Body of pancreas (tissue), 4 donors: ENCODE measurements around the gene TP53AIP1. TPM values are rescaled to one million over a fixed set of nuclear protein-coding genes. Genes with fewer than 3 reads are reported as not detected.

ENCODE experiments used
- ATAC-seq: fragments of 150-250 bp; one replicate; pipeline ENCODE4 v1.9.1; 2016
- DNase-seq, 4 donors: peaks; one replicate each; pipeline ENCODE4 v3.0.0-alpha.2; 2019
- H3K27ac ChIP-seq, 4 donors: fragments of 200-600 bp; sonication (generic); 1 replicate in 3 of 4; 2 replicates in 1 of 4; pipeline versions ENCODE4 v1.5.1 to v1.6.1; 2016 to 2019; ENCODE audit warnings: mild to moderate bottlenecking in 1 of 4, mixed read lengths in 1 of 4, moderate library complexity in 1 of 4
- H3K27me3 ChIP-seq, 2 donors: fragments of 200-600 bp; sonication (generic); one replicate each; pipeline ENCODE4 v1.6.0; 2016; ENCODE audit warnings: mild to moderate bottlenecking in 1 of 2
- H3K36me3 ChIP-seq, 2 donors: fragments of 200-600 bp; sonication (generic); replicated peaks in 1 of 2; 2 replicates each; pipeline ENCODE4 v1.5.1; 2016; ENCODE audit warnings: low read depth in 2 of 2; ENCODE audit not compliant: insufficient read depth in 1 of 2
- H3K4me1 ChIP-seq: fragments of 200-600 bp; sonication (generic); one replicate; pipeline ENCODE4 v1.6.0; 2016
- H3K4me3 ChIP-seq, 2 donors: fragments of 200-600 bp; sonication (generic); 1 replicate in 1 of 2; 2 replicates in 1 of 2; pipeline ENCODE4 v1.5.1; 2016 to 2019
- H3K9me3 ChIP-seq, 3 donors: fragments of 200-600 bp; sonication (generic); 1 replicate in 2 of 3; 2 replicates in 1 of 3; pipeline ENCODE4 v1.5.1; 2016
- POLR2A ChIP-seq, 3 donors: fragments of 450-650 bp; IDR thresholded peaks; one replicate each; pipeline ENCODE4 v1.6.1; 2016; ENCODE audit warnings: antibody characterized with exemption in 3 of 3, mild to moderate bottlenecking in 2 of 3
- WGBS, 2 donors: methylation state at CpG; one replicate each; pipeline ENCODE4 v1.1.5; 2017; 5-methylcytosine and 5-hydroxymethylcytosine counted together
- intact Hi-C: fragments of 100-400 bp; cut with DNase I; formaldehyde crosslinking; loops from one replicate; pipeline ENCODE4 v1.15.1; 2023
- total RNA-seq, 2 donors: library from RNA; depleted of rRNA; stranded (reverse); fragments of >200 nt; gene quantifications; one replicate each; pipeline ENCODE4 v1.1.0, GENCODE V29; 2016
- TF ChIP-seq, protein P1 (sequence below), 7 experiments: fragments of 450-650 bp in 4 of 7; fragments of 200-600 bp in 3 of 7; sonication (generic) in 3 of 7; IDR thresholded peaks; one replicate each; pipeline ENCODE4 v1.5.1; 2016 to 2019; ENCODE audit warnings: antibody characterized with exemption in 7 of 7

TP53AIP1 gene
- total RNA-seq, 2 donors from 2014 or later = not detected

DNA sequence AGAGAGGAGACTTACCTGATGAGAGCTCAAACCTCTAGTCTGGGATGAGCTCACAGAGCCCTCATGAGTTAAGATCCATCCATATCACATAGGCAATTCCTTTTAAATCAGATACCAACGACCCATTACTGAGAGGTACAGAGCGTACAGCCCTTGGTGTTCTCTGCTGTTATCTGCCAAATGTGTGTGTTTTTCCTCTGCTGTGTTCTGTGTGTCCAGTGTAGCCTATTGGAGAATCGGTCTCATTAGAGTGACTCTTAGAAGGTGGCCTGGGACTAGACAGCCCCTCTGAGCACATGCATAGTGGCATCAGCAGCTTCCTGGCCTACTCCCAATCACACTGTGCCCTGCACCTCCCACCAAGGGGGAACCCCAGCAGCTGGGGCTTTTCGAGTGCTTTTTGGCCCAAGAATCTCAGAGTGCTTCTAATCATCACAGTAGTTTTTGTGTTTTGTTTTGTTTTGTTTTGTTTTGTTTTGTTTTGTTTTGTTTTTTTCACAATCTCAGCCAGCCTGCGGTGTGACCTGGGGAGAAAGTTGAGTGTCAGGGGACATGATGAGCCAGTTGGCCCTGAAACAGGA lies 25.4 kb downstream of the TP53AIP1 start:
- WGBS, 2 donors = 31 to 32% methylated on average over 4 to 5 of the region's 5 CpGs
- H3K9me3 ChIP-seq = no peaks in the 10 kb centered on the region
- DNase-seq (no peak), ATAC-seq (no peak)
- no peaks in the 10 kb centered on the region for H3K36me3 ChIP-seq
- no peaks in the 10 kb centered on the region for H3K27me3 ChIP-seq
- TF ChIP-seq, protein P1, sequence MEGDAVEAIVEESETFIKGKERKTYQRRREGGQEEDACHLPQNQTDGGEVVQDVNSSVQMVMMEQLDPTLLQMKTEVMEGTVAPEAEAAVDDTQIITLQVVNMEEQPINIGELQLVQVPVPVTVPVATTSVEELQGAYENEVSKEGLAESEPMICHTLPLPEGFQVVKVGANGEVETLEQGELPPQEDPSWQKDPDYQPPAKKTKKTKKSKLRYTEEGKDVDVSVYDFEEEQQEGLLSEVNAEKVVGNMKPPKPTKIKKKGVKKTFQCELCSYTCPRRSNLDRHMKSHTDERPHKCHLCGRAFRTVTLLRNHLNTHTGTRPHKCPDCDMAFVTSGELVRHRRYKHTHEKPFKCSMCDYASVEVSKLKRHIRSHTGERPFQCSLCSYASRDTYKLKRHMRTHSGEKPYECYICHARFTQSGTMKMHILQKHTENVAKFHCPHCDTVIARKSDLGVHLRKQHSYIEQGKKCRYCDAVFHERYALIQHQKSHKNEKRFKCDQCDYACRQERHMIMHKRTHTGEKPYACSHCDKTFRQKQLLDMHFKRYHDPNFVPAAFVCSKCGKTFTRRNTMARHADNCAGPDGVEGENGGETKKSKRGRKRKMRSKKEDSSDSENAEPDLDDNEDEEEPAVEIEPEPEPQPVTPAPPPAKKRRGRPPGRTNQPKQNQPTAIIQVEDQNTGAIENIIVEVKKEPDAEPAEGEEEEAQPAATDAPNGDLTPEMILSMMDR (IDR thresholded peaks at IDR 0.05) = no peak
- TF ChIP-seq POLR2A (IDR thresholded peaks at IDR 0.05) = no peak
- H3K4me1 ChIP-seq = no peaks in the 10 kb centered on the region
- H3K4me3 ChIP-seq = no peak overlapping the region
- H3K27ac ChIP-seq = no peak overlapping the region
- intact Hi-C loops = no loop called here

DNA sequence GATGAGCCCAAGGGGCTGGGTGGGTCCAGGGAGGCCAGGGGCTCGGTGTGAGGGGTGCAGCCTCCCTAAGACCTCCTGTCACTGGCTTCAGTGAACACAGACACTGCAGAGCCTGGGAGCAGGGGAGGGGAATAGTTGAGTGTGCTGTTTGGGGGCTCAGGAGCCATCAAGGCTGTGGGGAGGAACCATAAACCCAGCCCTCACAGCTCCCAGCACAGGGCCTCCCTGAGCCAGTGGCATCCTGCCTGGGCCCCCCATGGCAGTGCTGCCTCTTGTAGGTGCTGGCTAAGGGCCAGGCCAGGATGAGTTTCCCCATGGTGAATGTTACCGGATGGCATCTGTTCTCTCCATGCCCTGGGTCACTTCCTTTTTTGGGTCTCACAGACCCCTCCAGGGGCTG lies 26.0 kb downstream of the TP53AIP1 start:
- Histone ChIP-seq H3K36me3 (no peaks in the 10 kb centered on the region), H3K27me3 (no peaks in the 10 kb centered on the region), H3K4me1 (no peaks in the 10 kb centered on the region), H3K4me3 (no peak overlapping the region), H3K9me3 (no peaks in the 10 kb centered on the region), H3K27ac (no peak overlapping the region)
- TF ChIP-seq, protein P1 (IDR thresholded peaks at IDR 0.05) = no peak
- TF ChIP-seq POLR2A (IDR thresholded peaks at IDR 0.05) = no peak
- no peak for ATAC-seq
- 82 to 88% methylated on average over 1 to 2 of the region's 2 CpGs for WGBS, 2 donors
- no peak for DNase-seq
- intact Hi-C loops = no loop called here

DNA sequence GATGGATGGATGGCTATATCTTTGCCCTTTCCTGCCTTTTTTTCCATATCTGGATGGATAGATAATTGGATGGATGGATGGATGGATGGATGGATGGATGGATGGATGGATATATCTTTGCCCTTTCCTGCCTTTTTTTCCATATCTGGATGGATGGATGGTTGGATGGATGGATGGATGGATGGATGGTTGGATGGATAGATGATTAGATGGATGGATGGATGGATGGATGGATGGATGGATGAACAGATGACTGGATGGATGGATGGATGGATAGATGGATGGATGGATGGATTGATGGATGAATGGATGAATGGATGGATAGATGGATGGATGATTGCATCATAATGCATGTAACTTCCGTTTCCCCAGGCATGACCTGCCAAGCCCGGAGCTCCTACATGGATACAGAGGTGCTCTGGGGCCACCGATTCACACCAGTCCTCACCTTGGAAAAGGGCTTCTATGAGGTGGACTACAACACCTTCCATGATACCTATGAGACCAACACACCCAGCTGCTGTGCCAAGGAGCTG lies 26.6 kb downstream of the TP53AIP1 start:
- ATAC-seq = no peak
- no peak for DNase-seq
- H3K36me3 ChIP-seq = no peaks in the 10 kb centered on the region
- 56 to 71% methylated on average over 3 of the region's 3 CpGs for WGBS, 2 donors
- H3K4me1 ChIP-seq = no peaks in the 10 kb centered on the region
- intact Hi-C loops = no loop called here
- TF ChIP-seq, protein P1 (IDR thresholded peaks at IDR 0.05) = no peak
- no peak for TF ChIP-seq POLR2A (IDR thresholded peaks at IDR 0.05)
- no peaks in the 10 kb centered on the region for H3K9me3 ChIP-seq
- H3K27me3 ChIP-seq = no peaks in the 10 kb centered on the region
- no peak overlapping the region for H3K4me3 ChIP-seq
- no peak overlapping the region for H3K27ac ChIP-seq

DNA sequence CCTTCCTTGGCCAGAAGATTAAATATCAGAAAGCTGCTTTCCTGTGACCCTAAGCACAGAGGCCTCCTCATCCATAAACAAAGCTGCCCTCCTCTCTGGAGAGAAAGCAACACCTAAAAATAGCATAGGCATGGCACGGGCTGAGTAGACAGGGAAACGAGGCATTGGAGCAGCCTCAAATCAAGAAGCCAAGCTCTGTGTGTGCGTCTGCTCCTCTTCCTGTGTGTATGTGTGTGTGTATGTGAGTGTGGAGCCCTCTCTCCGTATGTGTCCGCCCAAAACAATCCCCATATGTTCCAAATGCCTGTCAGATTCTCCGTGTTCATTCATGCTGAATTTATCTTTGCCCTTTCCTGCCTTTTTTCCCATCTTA lies 27.5 kb downstream of the TP53AIP1 start:
- Histone ChIP-seq H3K27me3 (no peaks in the 10 kb centered on the region), H3K36me3 (no peaks in the 10 kb centered on the region), H3K4me3 (no peak overlapping the region), H3K9me3 (no peaks in the 10 kb centered on the region), H3K4me1 (no peaks in the 10 kb centered on the region), H3K27ac (no peak overlapping the region)
- intact Hi-C loops = no loop called here
- no peak for ATAC-seq
- WGBS, 2 donors = 79 to 89% methylated on average over 6 of the region's 6 CpGs
- TF ChIP-seq, protein P1 (IDR thresholded peaks at IDR 0.05) = no peak
- no peak for TF ChIP-seq POLR2A (IDR thresholded peaks at IDR 0.05)
- DNase-seq = no peak
